Measurements from ENCODE around the gene PSMD13. TPM values are rescaled to one million over a fixed set of nuclear protein-coding genes. Genes with fewer than 3 reads are reported as not detected.
"Not testable (repeated sequence)": the region's sequence is repeated elsewhere in the genome, so short reads cannot be mapped to it uniquely, and the experiment has no call there.

The PSMD13 gene
- total RNA-seq, 1 donor from 2014 or later: 190 TPM

DNA sequence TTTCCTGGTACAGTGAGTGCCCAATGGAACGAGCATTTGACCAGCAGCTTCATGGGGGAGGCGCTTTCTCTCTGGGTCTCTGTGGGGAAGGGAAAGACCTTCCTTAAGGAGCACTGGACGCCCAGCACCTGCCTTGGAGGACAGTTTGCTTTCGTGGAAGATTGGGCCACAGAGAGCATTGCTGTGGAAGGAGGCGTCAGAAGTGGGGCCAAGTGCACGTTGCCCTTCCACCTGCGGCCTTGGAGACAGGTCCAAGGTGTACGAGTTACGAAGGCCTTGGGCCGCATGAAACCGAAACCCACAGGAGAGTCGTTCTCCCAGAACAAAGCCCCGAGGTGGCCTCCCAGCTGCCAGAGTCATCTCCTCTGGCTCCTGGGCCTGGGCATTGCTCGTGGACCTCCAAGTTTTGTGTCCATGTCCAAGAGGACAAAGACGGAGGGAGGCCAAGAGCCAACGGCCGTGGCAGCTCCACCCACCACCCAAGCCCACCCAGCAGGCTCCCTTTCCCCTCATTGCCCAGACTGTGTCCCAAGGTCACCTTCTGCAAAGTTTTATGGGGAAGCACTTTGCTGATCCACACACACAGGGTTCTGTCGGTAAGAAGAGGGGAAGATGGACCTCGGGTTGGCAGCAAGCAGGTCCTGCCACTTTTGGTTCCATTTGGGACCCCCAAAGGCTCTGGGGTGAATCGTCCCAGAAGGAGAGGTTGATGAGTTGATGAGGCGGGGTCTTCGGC is 35.6 kb downstream of the PSMD13 start:
- no peak for DNase-seq (ENCODE audit: low read depth in 2 of 2)

DNA sequence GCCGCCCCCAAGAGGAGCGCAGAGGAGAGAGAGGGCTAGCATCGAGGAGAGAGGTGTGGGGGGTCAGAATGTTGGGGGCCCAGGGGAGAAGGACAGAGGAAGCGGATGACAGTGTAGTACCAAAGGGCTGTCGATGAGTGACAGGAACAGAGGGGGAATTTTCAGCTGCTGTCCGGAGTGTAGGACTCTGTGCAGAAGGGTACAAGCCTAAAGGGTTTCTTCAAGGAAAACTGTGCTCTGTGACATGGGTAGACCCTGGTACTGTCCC is 36.1 kb downstream of the PSMD13 start:
- DNase-seq (ENCODE audit: low read depth in 2 of 2): no peak

DNA sequence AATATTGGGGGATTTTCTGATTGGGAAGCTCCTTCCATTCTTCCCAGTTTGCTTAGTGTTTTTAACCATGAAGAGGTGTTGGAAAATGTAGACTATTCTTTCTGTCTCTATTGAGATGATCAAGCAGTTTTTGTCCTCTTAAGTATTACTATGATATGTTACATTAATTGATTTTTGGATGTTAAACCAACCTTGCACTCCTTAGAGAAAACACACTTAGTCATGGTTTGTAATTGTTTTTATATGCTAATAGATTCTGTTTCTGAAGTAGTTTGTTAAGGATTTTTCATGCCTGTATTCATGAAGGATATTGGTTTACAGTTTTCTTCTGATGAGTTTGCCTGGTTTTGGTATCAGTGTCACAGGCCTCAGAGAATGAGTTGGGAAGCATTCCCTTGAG is 39.4 kb downstream of the PSMD13 start:
- no peak for DNase-seq (ENCODE audit: low read depth in 2 of 2)

DNA sequence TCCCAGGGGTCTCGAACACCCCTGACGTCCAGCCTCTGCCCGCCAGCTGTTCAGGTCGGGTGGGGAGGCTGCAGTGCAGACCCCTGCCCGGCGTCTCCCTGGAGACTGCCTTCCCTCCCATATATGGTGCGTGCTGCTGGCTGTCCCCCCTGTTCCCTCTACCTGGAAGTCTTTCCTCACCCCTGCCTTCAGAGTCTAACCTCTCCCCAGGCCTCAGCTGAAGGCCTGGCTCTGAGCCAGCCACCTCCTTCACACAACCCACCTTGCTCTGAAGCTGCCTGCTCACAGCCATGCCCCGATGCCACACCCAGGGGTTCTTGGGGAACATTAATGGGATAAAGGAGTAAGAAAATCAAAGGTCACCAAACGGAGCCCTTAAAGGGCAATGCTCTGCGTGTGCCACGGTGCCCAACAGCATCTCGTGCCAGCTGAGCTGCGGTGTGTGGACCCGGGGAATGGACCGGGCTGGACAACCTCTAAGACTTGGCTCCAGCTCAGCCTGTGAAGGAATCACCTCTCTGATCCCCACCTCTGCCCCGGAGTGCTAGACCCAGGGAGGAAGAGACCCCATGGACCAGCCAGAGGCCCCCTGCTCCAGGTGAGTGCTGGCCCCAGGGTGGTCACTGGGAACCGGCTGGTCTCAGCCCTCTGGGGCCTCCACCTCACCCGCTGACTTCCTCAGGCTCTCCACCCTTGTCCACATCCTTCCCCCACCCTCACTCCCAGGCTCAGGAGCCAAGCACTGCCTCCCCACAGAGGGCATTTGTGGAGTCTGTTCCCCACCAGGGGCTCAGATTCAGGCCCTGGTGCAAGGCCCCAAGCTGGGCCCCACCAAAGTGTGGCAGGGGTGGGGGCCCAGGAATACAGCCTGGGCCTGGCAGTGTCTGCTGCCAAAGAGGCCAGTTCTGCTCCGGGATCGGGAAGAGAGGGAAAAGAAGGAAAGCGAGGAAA is 41.5 kb downstream of the PSMD13 start, which contains the start of gene NLRP6:
NLRP6 (plus strand) TSS at position 407 of the 951 bp plus-strand sequence; CDS start at position 570, 163 bp downstream.
- DNase-seq (ENCODE audit: low read depth in 2 of 2): no peak

DNA sequence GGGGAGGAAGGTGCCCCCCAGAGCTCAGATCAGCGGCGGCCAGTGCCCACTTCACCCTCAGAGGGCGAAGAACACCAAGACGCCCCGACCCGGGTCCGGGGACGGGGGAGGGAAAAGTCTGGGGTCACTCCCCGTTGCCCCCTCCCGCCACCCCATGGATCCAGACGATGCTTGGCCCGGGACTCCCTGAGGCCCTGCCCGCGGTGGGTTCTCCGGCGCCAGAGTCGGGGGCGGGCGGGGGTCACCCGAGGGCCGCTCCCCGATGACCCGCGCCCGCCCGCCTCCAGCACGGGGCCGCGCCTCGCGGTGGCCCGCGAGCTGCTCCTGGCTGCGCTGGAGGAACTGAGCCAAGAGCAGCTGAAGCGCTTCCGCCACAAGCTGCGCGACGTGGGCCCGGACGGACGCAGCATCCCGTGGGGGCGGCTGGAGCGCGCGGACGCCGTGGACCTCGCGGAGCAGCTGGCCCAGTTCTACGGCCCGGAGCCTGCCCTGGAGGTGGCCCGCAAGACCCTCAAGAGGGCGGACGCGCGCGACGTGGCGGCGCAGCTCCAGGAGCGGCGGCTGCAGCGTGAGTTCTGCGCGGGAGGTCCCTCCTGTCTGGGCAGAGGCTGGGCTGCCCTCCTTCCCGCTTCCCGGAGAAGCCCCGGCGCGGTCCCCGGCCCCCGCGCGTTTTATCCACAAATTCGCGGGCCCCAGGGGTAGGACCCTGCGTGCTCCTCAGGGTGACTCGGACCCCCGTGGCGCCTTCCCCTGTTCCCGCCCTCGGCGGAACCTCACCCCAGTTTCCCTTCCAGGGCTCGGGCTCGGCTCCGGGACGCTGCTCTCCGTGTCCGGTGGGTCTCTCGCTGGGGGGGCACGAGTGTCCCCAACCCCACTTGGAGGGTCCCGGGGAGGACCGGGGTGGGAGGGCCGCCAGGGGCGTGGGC is 42.5 kb downstream of the PSMD13 start:
- DNase-seq (ENCODE audit: low read depth in 2 of 2): no peak

DNA sequence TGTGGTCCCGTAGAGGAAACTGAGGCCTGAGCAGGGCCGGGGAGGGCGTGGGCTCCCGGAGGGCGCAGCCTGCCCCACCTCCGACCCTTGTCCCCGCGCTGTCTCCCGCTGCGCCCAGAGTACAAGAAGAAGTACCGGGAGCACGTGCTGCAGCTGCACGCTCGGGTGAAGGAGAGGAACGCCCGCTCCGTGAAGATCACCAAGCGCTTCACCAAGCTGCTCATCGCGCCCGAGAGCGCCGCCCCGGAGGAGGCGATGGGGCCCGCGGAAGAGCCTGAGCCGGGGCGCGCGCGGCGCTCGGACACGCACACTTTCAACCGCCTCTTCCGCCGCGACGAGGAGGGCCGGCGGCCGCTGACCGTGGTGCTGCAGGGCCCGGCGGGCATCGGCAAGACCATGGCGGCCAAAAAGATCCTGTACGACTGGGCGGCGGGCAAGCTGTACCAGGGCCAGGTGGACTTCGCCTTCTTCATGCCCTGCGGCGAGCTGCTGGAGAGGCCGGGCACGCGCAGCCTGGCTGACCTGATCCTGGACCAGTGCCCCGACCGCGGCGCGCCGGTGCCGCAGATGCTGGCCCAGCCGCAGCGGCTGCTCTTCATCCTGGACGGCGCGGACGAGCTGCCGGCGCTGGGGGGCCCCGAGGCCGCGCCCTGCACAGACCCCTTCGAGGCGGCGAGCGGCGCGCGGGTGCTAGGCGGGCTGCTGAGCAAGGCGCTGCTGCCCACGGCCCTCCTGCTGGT is 43.4 kb downstream of the PSMD13 start:
- peak in 1 of 2 donors; percentile 33 for DNase-seq (ENCODE audit: low read depth in 2 of 2)

DNA sequence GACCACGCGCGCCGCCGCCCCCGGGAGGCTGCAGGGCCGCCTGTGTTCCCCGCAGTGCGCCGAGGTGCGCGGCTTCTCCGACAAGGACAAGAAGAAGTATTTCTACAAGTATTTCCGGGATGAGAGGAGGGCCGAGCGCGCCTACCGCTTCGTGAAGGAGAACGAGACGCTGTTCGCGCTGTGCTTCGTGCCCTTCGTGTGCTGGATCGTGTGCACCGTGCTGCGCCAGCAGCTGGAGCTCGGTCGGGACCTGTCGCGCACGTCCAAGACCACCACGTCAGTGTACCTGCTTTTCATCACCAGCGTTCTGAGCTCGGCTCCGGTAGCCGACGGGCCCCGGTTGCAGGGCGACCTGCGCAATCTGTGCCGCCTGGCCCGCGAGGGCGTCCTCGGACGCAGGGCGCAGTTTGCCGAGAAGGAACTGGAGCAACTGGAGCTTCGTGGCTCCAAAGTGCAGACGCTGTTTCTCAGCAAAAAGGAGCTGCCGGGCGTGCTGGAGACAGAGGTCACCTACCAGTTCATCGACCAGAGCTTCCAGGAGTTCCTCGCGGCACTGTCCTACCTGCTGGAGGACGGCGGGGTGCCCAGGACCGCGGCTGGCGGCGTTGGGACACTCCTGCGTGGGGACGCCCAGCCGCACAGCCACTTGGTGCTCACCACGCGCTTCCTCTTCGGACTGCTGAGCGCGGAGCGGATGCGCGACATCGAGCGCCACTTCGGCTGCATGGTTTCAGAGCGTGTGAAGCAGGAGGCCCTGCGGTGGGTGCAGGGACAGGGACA is 44.1 kb downstream of the PSMD13 start:
- DNase-seq (ENCODE audit: low read depth in 2 of 2): no peak

- DNase-seq (ENCODE audit: low read depth in 2 of 2): no peak
Measured at GRCh38 chr11:281486-282161, 44.8 kb downstream of the PSMD13 start.

GRCh38 chr11:282171-282570 is 45.4 kb downstream of the PSMD13 start:
- no peak for DNase-seq (ENCODE audit: low read depth in 2 of 2)

DNA sequence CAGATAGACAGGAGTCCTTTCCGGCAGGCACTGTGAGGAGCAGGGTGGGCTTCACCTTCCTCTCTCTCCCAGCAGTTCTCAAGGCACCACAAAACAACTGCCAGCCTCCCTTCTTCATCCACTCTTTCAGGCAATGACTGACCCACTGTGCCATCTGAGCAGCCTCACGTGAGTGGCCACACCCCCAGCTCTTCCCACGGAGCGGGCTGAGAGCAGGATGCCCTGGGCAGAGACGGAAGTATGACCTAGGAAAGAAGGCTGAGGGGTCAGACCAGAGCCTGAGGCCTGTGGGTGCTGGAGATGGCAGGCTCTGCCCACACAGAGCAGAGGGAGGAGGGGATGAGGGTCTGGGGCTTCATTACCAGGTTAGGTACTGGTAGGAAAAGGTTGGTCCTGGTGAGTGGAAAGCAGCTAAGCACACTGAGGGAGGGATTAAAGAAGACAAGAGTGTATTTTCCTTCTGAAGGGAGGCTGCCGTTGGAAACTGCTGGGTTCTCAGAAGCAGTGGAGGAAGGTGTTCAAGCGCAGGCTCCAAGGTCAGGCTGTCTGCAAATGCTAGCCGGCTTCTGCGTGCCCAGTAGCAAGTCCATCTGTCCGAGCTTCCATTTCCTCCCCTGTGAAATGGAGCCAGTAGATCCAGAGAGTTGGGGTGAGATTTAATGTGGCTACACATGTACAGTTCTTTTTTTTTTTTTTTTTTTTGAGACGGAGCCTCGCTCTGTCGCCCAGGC is 46.0 kb downstream of the PSMD13 start:
- DNase-seq (ENCODE audit: low read depth in 2 of 2): no peak

- no peak for DNase-seq (ENCODE audit: low read depth in 2 of 2)
Measured at GRCh38 chr11:283405-284104, 46.8 kb downstream of the PSMD13 start.

DNA sequence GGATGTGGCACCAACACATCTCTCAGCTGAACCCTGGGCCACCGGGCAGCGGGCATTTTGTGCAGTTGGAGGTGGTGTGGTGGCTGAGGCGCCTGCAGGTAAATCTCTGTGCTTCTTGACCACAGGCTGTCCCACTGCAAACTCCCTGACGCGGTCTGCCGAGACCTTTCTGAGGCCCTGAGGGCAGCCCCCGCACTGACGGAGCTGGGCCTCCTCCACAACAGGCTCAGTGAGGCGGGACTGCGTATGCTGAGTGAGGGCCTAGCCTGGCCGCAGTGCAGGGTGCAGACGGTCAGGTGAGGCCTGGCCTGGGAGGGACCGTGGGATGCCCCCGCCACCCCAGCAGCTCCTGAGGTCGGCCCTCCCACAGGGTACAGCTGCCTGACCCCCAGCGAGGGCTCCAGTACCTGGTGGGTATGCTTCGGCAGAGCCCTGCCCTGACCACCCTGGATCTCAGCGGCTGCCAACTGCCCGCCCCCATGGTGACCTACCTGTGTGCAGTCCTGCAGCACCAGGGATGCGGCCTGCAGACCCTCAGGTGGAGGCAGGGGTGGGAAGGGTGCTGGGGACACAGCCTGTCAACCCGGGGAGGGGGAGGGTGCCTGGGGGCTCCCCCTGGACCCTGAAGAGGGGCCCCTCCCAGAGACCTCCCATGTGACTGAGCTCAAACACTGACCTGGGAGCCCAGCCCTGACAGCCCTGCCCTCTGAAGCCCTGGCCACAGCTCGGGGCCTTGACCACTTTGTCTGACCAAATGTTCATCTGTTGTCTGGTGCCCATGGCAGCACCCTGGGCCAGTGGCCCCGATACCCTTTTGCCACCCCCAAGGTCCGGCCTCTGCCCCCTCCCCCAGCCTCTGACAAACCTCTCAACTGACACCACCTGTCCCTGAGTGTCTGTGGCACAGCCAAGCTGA is 47.6 kb downstream of the PSMD13 start:
- DNase-seq (ENCODE audit: low read depth in 2 of 2): no peak

DNA sequence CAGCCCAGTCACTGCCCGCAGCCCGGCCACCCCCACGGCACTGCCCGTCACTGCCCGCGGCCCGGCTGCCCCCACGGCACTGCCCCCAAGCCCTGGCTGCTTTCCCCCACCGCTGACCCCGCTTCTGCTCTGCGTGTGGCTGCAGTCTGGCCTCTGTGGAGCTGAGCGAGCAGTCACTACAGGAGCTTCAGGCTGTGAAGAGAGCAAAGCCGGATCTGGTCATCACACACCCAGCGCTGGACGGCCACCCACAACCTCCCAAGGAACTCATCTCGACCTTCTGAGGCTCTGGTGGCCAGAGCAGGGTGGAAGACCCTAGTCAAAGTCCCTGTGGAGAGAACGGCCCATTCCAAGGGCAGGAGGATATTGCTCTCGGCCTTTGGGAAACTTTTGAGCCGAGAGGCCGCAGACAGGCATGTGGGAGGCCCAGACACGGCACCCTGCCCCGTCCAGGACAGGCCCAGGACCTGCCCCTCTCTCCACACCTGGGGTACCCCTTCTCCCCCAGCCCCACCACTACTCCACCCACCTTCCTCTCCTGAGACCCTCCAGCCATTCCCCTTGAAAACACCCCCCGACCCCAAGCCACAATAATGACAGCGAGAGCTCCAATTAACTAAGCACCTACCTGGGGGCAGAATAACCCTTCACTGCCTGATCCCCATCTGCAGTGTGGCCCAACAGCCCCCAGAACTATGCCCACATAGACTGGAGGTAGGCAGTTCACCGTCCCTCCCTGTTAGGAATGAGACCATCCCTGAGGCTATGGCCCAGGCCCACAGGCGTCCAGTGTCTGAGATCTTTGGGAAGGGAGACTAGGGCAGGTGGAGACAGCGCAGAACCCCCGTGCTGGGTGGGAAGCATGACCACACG is 48.5 kb downstream of the PSMD13 start:
- DNase-seq (ENCODE audit: low read depth in 2 of 2): no peak

DNA sequence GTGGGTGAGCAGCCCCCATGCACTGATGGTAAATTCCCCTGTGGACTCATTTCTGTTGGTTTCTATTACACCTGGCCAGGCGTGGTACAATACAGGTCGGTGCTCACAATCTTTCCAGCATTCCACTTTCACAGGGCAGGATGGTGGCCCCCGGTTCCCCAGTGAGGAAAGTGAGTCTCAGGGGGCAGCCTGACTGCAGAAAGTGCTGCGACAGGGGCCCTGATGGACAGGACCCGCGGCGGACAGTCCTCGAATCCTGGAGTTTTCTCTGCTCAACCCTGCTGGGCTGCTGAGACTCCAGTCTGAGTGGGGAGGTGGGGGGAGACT is 49.1 kb downstream of the PSMD13 start:
- DNase-seq (ENCODE audit: low read depth in 2 of 2): no peak

DNA sequence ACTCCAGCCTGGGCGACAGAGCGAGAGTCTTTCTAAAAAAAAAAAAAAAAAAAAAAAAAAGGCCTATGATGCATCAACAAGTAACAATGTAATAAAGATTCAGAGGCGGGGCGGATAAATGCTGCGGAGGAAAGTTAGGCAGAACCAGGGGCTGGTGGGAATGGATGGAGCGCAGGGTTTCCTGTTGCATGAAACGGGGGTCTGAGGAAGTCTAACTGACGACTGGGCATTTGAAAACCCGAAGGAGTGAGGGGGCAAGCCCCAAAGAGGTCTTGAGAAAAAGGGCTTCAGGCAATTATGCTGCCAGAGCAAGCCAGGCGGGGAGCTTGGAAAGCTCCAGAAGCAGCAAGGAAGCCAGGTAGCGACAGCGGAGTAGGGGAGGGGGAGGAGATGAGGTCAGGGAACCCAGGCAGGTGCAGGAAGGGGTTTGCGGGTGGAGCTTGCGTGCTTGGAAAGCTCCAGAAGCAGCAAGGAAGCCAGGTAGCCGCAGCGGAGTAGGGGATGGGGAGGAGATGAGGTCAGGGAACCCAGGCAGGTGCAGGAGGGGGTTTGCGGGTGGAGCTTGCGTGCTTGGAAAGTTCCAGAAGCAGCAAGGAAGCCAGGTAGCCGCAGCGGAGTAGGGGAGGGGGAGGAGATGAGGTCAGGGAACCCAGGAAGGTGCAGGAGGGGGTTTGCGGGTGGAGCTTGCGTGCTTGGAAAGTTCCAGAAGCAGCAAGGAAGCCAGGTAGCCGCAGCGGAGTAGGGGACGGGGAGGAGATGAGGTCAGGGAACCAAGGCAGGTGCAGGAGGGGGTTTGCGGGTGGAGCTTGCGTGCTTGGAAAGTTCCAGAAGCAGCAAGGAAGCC is 50.4 kb downstream of the PSMD13 start:
- not testable (repeated sequence) for DNase-seq (ENCODE audit: low read depth in 2 of 2)

All from dermis microvascular lymphatic vessel endothelial cell (primary cell).